GM12878 (cell line): Measurements from ENCODE around the gene HIVEP3. TPM values are rescaled to one million over a fixed set of nuclear protein-coding genes. Genes with fewer than 3 reads are reported as not detected.

Experiments
- ATAC-seq: fragments of 200-7000 bp; cut with Tn5 transposase; 3 replicates; pipeline ENCODE4 v1.9.1; 2020; ENCODE audit warnings: mild to moderate bottlenecking, moderate library complexity
- BruUV-seq: library from RNA; stranded (reverse); fragments of 400-500 nt; replicated peaks from 2 replicates; lab custom pipeline; 2021; lab: Mats Ljungman, UMichigan
- CTCF ChIA-PET: fragments of 300-600 bp; sonication (Branson Sonifier 250); formaldehyde crosslinking; extraction: SDS; loops from one replicate; lab custom pipeline; 2021; ENCODE audit warnings: inconsistent platforms; lab: Yijun Ruan, JAX
- POLR2A ChIA-PET: fragments of 350-600 bp; formaldehyde crosslinking; extraction: SDS; loops from one replicate; lab custom pipeline; 2021; ENCODE audit warnings: inconsistent platforms; lab: Charles Lee
- RAD21 ChIA-PET: fragments of 300-600 bp; sonication (Branson Sonifier 250); formaldehyde crosslinking; loops from one replicate; lab custom pipeline; 2023; ENCODE audit warnings: antibody characterized with exemption; ENCODE audit not compliant: unreplicated experiment; lab: Charles Lee
- SMC1A ChIA-PET: fragments of 300-600 bp; sonication (Branson Sonifier 250); formaldehyde crosslinking; loops from one replicate; lab custom pipeline; 2023; ENCODE audit not compliant: unreplicated experiment, uncharacterized antibody; lab: Charles Lee
- DNase-seq: peaks from one replicate; pipeline ENCODE4 v3.0.0-alpha.2; 2011; ENCODE audit warnings: low read depth, low spot score
- FAIRE-seq: peaks from 3 replicates; lab custom pipeline; 2011; peaks lifted over from hg19 to GRCh38; lab: Jason Lieb, UNC
- H2AFZ ChIP-seq: 2 replicates; pipeline ENCODE4 v1.6.0; 2011; ENCODE audit warnings: low read depth, low read length, control low read depth; ENCODE audit not compliant: control insufficient read depth
- H3K27ac ChIP-seq: 2 replicates; pipeline ENCODE4 v1.5.1; 2011; ENCODE audit warnings: control low read depth; ENCODE audit not compliant: control insufficient read depth, insufficient read depth
- H3K27me3 ChIP-seq, 2 experiments: replicated peaks in 1 of 2; 2 replicates each; pipeline versions ENCODE4 v1.6.0 to v1.6.1; 2011; ENCODE audit warnings: low read length in 1 of 2; ENCODE audit not compliant: control insufficient read depth in 2 of 2, insufficient read depth in 2 of 2
- H3K36me3 ChIP-seq, 2 experiments: 2 replicates each; pipeline ENCODE4 v1.5.1; 2011; ENCODE audit warnings: low read length in 1 of 2; ENCODE audit not compliant: control insufficient read depth in 2 of 2, insufficient read depth in 2 of 2
- H3K4me1 ChIP-seq: 2 replicates; pipeline ENCODE4 v1.6.1; 2011; ENCODE audit warnings: mild to moderate bottlenecking, low read length, moderate library complexity, mixed read lengths; ENCODE audit not compliant: control insufficient read depth, insufficient read depth
- H3K4me2 ChIP-seq: 2 replicates; pipeline ENCODE4 v1.6.0; 2011; ENCODE audit warnings: control low read depth; ENCODE audit not compliant: control insufficient read depth, insufficient read depth
- H3K4me3 ChIP-seq: fragments of 200-600 bp; sonication (generic); 2 replicates; pipeline ENCODE4 v1.5.1; 2016
- H3K79me2 ChIP-seq: 2 replicates; pipeline ENCODE4 v1.6.0; 2011; ENCODE audit warnings: low read length; ENCODE audit not compliant: control insufficient read depth, insufficient read depth
- H3K9ac ChIP-seq: 2 replicates; pipeline ENCODE4 v1.8.0; 2011; ENCODE audit warnings: low read length, control low read depth, mixed read lengths; ENCODE audit not compliant: control insufficient read depth, insufficient read depth
- H3K9me3 ChIP-seq: replicated peaks from 3 replicates; pipeline ENCODE4 v1.5.1; 2011; ENCODE audit warnings: mild to moderate bottlenecking, low read length; ENCODE audit not compliant: control insufficient read depth, insufficient read depth
- H4K20me1 ChIP-seq: 2 replicates; pipeline ENCODE4 v1.6.0; 2011; ENCODE audit not compliant: control insufficient read depth, insufficient read depth
- CBX3 ChIP-seq: fragments of 200-600 bp; sonication (generic); IDR thresholded peaks from 2 replicates; pipeline ENCODE4 v1.6.1; 2016; ENCODE audit warnings: low read depth, borderline replicate concordance
- CREM ChIP-seq: IDR thresholded peaks from 2 replicates; pipeline ENCODE4 v1.6.1; 2014; ENCODE audit warnings: antibody characterized with exemption, low read depth
- ETV6 ChIP-seq, 2 experiments: fragments of 450-650 bp in 1 of 2; IDR thresholded peaks in 1 of 2; conservative IDR thresholded peaks in 1 of 2; 2 replicates each; pipeline ENCODE4 v1.6.1; 2014; ENCODE audit warnings: antibody characterized with exemption in 1 of 2, borderline replicate concordance in 1 of 2, low read depth in 1 of 2, mild to moderate bottlenecking in 1 of 2, moderate library complexity in 1 of 2
- GABPA ChIP-seq: IDR thresholded peaks from 2 replicates; pipeline ENCODE4 v1.6.1; 2014; ENCODE audit warnings: antibody characterized with exemption, low read depth, mild to moderate bottlenecking, inconsistent platforms
- KDM1A ChIP-seq: fragments of 200-600 bp; sonication (generic); IDR thresholded peaks from 2 replicates; pipeline ENCODE4 v1.6.1; 2016; ENCODE audit warnings: borderline replicate concordance
- MEF2B ChIP-seq: fragments of 450-650 bp; IDR thresholded peaks from 2 replicates; pipeline ENCODE4 v1.6.1; 2018; ENCODE audit warnings: mild to moderate bottlenecking, moderate library complexity; ENCODE audit not compliant: partially characterized antibody, poor library complexity, severe bottlenecking
- POU2F2 ChIP-seq: IDR thresholded peaks from 3 replicates; pipeline ENCODE4 v1.6.1; 2011; ENCODE audit warnings: low read depth, mild to moderate bottlenecking, low read length, borderline replicate concordance
- RCOR1 ChIP-seq: conservative IDR thresholded peaks from 2 replicates; pipeline ENCODE4 v1.6.1; 2012; ENCODE audit warnings: low read depth, low read length, improper control_type of control experiment
- RELA ChIP-seq: fragments of 450-650 bp; IDR thresholded peaks from 2 replicates; pipeline ENCODE4 v1.8.0; 2014; ENCODE audit warnings: borderline replicate concordance; ENCODE audit not compliant: partially characterized antibody
- SPI1 ChIP-seq: IDR thresholded peaks from 2 replicates; pipeline ENCODE4 v1.6.1; 2011; ENCODE audit warnings: low read depth, mild to moderate bottlenecking, low read length, moderate library complexity, borderline replicate concordance; ENCODE audit not compliant: insufficient read depth
- WGBS: methylation state at CpG from one replicate; pipeline ENCODE4 v1.1.6; 2016; ENCODE audit warnings: low lambda C conversion rate; ENCODE audit not compliant: insufficient replicate concordance, insufficient coverage; ENCODE audit errors: missing lambda C conversion rate; 5-methylcytosine and 5-hydroxymethylcytosine counted together
- in situ Hi-C: fragments of 300-500 bp; cut with MboI; formaldehyde crosslinking; loops from 9 replicates; pipeline ENCODE4 v1.14.3; 2018; ENCODE audit warnings: mixed read lengths
- intact Hi-C: fragments of 100-400 bp; cut with micrococcal nuclease; formaldehyde crosslinking; loops from one replicate; pipeline ENCODE4 v1.14.2; 2022; ENCODE audit not compliant: unreplicated experiment
- polyA plus RNA-seq, 11 experiments: library from polyadenylated mRNA; depleted of rRNA in 4 of 11; unstranded in 6 of 11; stranded (reverse) in 5 of 11; fragments of >200 nt; fragmentation: Nextera tagmentation in 4 of 11; fragmentation: Illumina TruSeq in 1 of 11; extraction: Ambion mirVana in 4 of 11; extraction: Trizol in 1 of 11; gene quantifications; 1 replicate in 1 of 11; 2 replicates in 10 of 11; pipeline versions ENCODE4 v1.2.1 to v1.2.3, GENCODE V29; 2011 to 2016; ENCODE audit warnings: inconsistent platforms in 2 of 11, missing spikeins in 2 of 11, low read depth in 1 of 11
- total RNA-seq, 4 experiments: library from RNA; depleted of rRNA in 3 of 4; stranded (reverse); fragments of >200 nt in 3 of 4; fragmentation: Illumina TruSeq in 1 of 4; extraction: Trizol in 1 of 4; gene quantifications; 2 replicates each; pipeline versions ENCODE4 v1.2.1 to v1.2.3, GENCODE V29; 2013 to 2021
- TF ChIP-seq, protein P1 (sequence below), 3 experiments: IDR thresholded peaks in 2 of 3; conservative IDR thresholded peaks in 1 of 3; 2 replicates each; pipeline ENCODE4 v1.5.1; 2011; ENCODE audit warnings: low read depth in 3 of 3, low read length in 3 of 3, mild to moderate bottlenecking in 3 of 3, control low read depth in 2 of 3, moderate library complexity in 2 of 3, inconsistent platforms in 1 of 3, mixed read lengths in 1 of 3; ENCODE audit not compliant: control insufficient read depth in 2 of 3, insufficient read depth in 1 of 3; ENCODE audit errors: extremely low read depth in 1 of 3

HIVEP3 gene
- total and polyA plus RNA-seq, 10 of the 15 experiments (the other 5 are each of a cell fraction or from before 2014, with no cell fraction given) = 1.8 to 13.6 (median 3.8) TPM

DNA sequence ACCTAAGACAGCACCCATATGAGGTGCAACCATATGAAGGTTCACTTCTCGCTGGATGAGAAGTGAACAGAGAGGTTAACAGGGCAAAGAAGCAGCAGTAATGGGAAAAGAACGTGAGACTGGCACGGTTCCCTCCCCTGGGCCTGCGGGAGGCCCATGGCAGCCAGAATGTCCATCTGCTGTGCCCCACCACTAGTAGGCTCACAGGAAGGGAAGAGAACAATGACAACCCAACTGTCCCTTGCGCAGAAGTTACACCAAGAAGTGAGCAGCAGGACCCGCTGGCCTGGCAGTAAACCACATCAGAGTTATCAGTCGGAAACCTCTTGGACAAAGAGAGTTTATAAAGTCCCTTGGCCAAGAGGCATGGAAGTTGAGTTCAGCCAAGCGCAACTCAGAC is 11.3 kb downstream of the HIVEP3 start (continued):
- TF ChIP-seq, protein P1, sequence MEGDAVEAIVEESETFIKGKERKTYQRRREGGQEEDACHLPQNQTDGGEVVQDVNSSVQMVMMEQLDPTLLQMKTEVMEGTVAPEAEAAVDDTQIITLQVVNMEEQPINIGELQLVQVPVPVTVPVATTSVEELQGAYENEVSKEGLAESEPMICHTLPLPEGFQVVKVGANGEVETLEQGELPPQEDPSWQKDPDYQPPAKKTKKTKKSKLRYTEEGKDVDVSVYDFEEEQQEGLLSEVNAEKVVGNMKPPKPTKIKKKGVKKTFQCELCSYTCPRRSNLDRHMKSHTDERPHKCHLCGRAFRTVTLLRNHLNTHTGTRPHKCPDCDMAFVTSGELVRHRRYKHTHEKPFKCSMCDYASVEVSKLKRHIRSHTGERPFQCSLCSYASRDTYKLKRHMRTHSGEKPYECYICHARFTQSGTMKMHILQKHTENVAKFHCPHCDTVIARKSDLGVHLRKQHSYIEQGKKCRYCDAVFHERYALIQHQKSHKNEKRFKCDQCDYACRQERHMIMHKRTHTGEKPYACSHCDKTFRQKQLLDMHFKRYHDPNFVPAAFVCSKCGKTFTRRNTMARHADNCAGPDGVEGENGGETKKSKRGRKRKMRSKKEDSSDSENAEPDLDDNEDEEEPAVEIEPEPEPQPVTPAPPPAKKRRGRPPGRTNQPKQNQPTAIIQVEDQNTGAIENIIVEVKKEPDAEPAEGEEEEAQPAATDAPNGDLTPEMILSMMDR (IDR thresholded peaks at IDR 0.05 in 2 of 3, conservative IDR thresholded peaks at IDR 0.05 in 1 of 3; ENCODE audit: control insufficient read depth in 2 of 3, extremely low read depth in 1 of 3, insufficient read depth in 1 of 3, low read depth in 3 of 3, low read length in 3 of 3) = no peak
- no peak for TF ChIP-seq KDM1A
- TF ChIP-seq, all 136 proteins: peak for 0

DNA sequence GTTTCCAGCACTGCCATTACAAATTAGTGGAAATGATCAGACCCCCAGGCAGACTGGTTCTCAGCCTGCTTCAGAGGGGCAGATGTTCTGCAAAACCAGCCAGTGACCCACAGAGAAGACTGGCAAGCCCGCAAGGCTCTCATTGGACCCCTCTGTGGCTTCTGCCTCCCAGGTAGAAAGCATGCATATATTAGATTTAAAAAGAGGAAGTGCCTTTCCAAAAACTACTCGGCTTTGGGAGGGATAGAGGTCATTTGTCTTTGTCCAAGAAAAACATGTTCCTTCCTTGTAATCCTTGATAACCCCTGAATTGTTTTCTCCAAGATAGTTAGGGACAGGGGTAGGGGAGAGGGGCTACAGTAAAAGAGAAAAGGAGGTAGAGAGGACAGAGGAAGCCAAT is 11.8 kb downstream of the HIVEP3 start:
- ChIA-PET SMC1A (interaction anchor here (0.6 to 4.4 kb wide), 6 partner anchors 12 to 780 kb away, joined by 4 to 14 read pairs (median 6); partner anchors contain the start of gene HIVEP3), RAD21 (no interaction called here), CTCF (interaction anchor here (1.7 to 3.0 kb wide), 2 partner anchors 9 to 16 kb away, joined by 4 to 9 read pairs; no protein-coding TSS in a partner anchor), POLR2A (interaction anchor here (0.9 to 1.1 kb wide), 3 partner anchors 12 to 19 kb away, joined by 3 to 5 read pairs (median 3); no protein-coding TSS in a partner anchor)
- no peak for DNase-seq
- Histone ChIP-seq H3K27ac (no peak overlapping the region), H3K79me2 (no peaks in the 10 kb centered on the region), H2AFZ (no peak overlapping the region), H3K9ac (no peak overlapping the region), H3K4me2 (no peak overlapping the region), H4K20me1 (no peaks in the 10 kb centered on the region), H3K36me3 (no peaks in the 10 kb centered on the region), H3K4me1 (peaks cover 17% of the 10 kb centered on the region), H3K27me3 (no peaks in the 10 kb centered on the region), H3K4me3 (no peak overlapping the region), H3K9me3 (no peaks in the 10 kb centered on the region; the same call in 1 of the 3 replicates)
- in situ Hi-C loops (no loop called here), intact Hi-C loops (no loop called here)
- BruUV-seq = no TSS peak
- peak; percentile 48 for ATAC-seq
- 3% methylated on average over 2 of the region's 2 CpGs for WGBS
- no peak for FAIRE-seq
- TF ChIP-seq, protein P1 (IDR thresholded peaks at IDR 0.05 in 2 of 3, conservative IDR thresholded peaks at IDR 0.05 in 1 of 3; ENCODE audit: control insufficient read depth in 2 of 3, extremely low read depth in 1 of 3, insufficient read depth in 1 of 3, low read depth in 3 of 3, low read length in 3 of 3) = no peak
- TF ChIP-seq GABPA (no peak), RELA (no peak), CBX3 (no peak), SPI1 (peak; percentile 93), RCOR1 (no peak), POU2F2 (peak; percentile 27; the same call in 1 of the 3 replicates), MEF2B (no peak), CREM (no peak), ETV6 (conservative IDR thresholded peaks at IDR 0.05 in 1 of 2, IDR thresholded peaks at IDR 0.05 in 1 of 2; ENCODE audit: borderline replicate concordance in 1 of 2, low read depth in 1 of 2) (no peak)
